Measurements from ENCODE around the gene RNF208. TPM values are rescaled to one million over a fixed set of nuclear protein-coding genes. Genes with fewer than 3 reads are reported as not detected.

RNF208 gene
- total RNA-seq, 4 donors from 2014 or later: 2.8 to 7.5 (median 5.2) TPM

- Histone ChIP-seq H3K4me1 (peaks cover 49% of the 10 kb centered on the region), H3K36me3 (no peaks in the 10 kb centered on the region), H3K9me3 (no peaks in the 10 kb centered on the region), H3K27me3 (peaks cover 42% of the 10 kb centered on the region), H3K4me3 (no peak within 1 kb of the TSS), H3K27ac (peak within 1 kb of the TSS; percentile 24)
- WGBS: 26% methylated on average over 7 of the region's 25 CpGs
- TF ChIP-seq POLR2A (IDR thresholded peaks at IDR 0.05) (no peak), CTCF (IDR thresholded peaks at IDR 0.05) (peak; percentile 75 to 89), POLR2AphosphoS5 (IDR thresholded peaks at IDR 0.05) (no peak)
- no peak for DNase-seq (ENCODE audit: low spot score in 2 of 2)
Observed at GRCh38 chr9:137227054-137227852, 5.2 kb upstream of the RNF208 start, which contains the start of gene RNF224. Gene RNF224, plus strand, starts transcription at chr9:137227502. Its CDS starts 834 bp downstream, at chr9:137228336.

GRCh38 chr9:137226338-137227053, 4.5 kb upstream of the RNF208 start:
- Histone ChIP-seq H3K9me3 (no peaks in the 10 kb centered on the region), H3K4me3 (no peak overlapping the region), H3K27me3 (peaks cover 34% of the 10 kb centered on the region), H3K27ac (peak overlapping the region; percentile 24), H3K36me3 (no peaks in the 10 kb centered on the region), H3K4me1 (peaks cover 53% of the 10 kb centered on the region)
- 47% methylated on average over 18 of the region's 18 CpGs for WGBS
- TF ChIP-seq POLR2A (IDR thresholded peaks at IDR 0.05): no peak
- TF ChIP-seq EP300 (IDR thresholded peaks at IDR 0.05): no peak
- no peak for TF ChIP-seq POLR2AphosphoS5 (IDR thresholded peaks at IDR 0.05)
- TF ChIP-seq CTCF (IDR thresholded peaks at IDR 0.05): no peak
- DNase-seq (ENCODE audit: low spot score in 2 of 2): no peak

GRCh38 chr9:137225699-137226331, 3.8 kb upstream of the RNF208 start:
- H3K9me3 ChIP-seq: no peaks in the 10 kb centered on the region
- WGBS: 79% methylated on average over 8 of the region's 21 CpGs
- peaks cover 55% of the 10 kb centered on the region for H3K4me1 ChIP-seq
- H3K36me3 ChIP-seq: no peaks in the 10 kb centered on the region
- TF ChIP-seq POLR2A (IDR thresholded peaks at IDR 0.05): no peak
- no peak for TF ChIP-seq CTCF (IDR thresholded peaks at IDR 0.05)
- no peak for TF ChIP-seq POLR2AphosphoS5 (IDR thresholded peaks at IDR 0.05)
- H3K4me3 ChIP-seq: no peak overlapping the region
- H3K27ac ChIP-seq: peak overlapping the region; percentile 24
- peaks cover 27% of the 10 kb centered on the region for H3K27me3 ChIP-seq
- no peak for DNase-seq (ENCODE audit: low spot score in 2 of 2)

- no peaks in the 10 kb centered on the region for H3K36me3 ChIP-seq
- H3K9me3 ChIP-seq: no peaks in the 10 kb centered on the region
- DNase-seq (ENCODE audit: low spot score in 2 of 2): no peak
- peaks cover 55% of the 10 kb centered on the region for H3K4me1 ChIP-seq
- H3K4me3 ChIP-seq: peak within 1 kb of the TSS; percentile 63
- TF ChIP-seq POLR2AphosphoS5 (IDR thresholded peaks at IDR 0.05) (no peak), CTCF (IDR thresholded peaks at IDR 0.05) (no peak), POLR2A (IDR thresholded peaks at IDR 0.05) (no peak), EP300 (IDR thresholded peaks at IDR 0.05) (no peak)
- H3K27me3 ChIP-seq: peaks cover 20% of the 10 kb centered on the region
- 30% methylated on average over 2 of the region's 23 CpGs for WGBS
- peak within 1 kb of the TSS; percentile 85 for H3K27ac ChIP-seq
Observed at GRCh38 chr9:137224830-137225694, 3.0 kb upstream of the RNF208 start, which contains the start of gene CYSRT1. Gene CYSRT1, plus strand, starts transcription at chr9:137225174. Its CDS starts 448 bp downstream, at chr9:137225622.
